Endodermal cell (in vitro differentiated cells): ENCODE data around the gene FHL1. TPM values are rescaled to one million over a fixed set of nuclear protein-coding genes. Genes with fewer than 3 reads are reported as not detected.

Experiments used
- DNase-seq: peaks from one replicate; pipeline ENCODE4 v3.0.0-alpha.2; 2017
- H3K27ac ChIP-seq: 2 replicates; pipeline ENCODE4 v1.5.1; 2013; ENCODE audit warnings: mild to moderate bottlenecking, low read depth, low read length, moderate library complexity
- H3K27me3 ChIP-seq: 2 replicates; pipeline ENCODE4 v1.6.1; 2013; ENCODE audit warnings: mild to moderate bottlenecking, low read length, moderate library complexity; ENCODE audit not compliant: insufficient read depth, control insufficient read depth, poor library complexity, severe bottlenecking
- H3K36me3 ChIP-seq: 2 replicates; pipeline ENCODE4 v1.7.0; 2013; ENCODE audit warnings: mild to moderate bottlenecking, low read length, moderate library complexity; ENCODE audit not compliant: control insufficient read depth, insufficient read depth
- H3K4me1 ChIP-seq: one replicate; pipeline ENCODE4 v1.7.0; 2013; ENCODE audit warnings: low read length; ENCODE audit not compliant: control insufficient read depth, insufficient read depth
- H3K4me3 ChIP-seq: 2 replicates; pipeline ENCODE4 v1.5.1; 2013; ENCODE audit warnings: mild to moderate bottlenecking, low read length, moderate library complexity
- H3K9ac ChIP-seq: 2 replicates; pipeline ENCODE4 v1.6.1; 2013; ENCODE audit warnings: mild to moderate bottlenecking, low read length, moderate library complexity; ENCODE audit not compliant: poor library complexity, severe bottlenecking; ENCODE audit errors: extremely low read depth
- H3K9me3 ChIP-seq: 2 replicates; pipeline ENCODE4 v1.6.1; 2013; ENCODE audit warnings: mild to moderate bottlenecking, low read length, moderate library complexity; ENCODE audit not compliant: control insufficient read depth
- H3K27ac Mint-ChIP-seq: 2 replicates; pipeline ENCODE4 v1.8.0; 2020; ENCODE audit warnings: mixed read lengths
- H3K27me3 Mint-ChIP-seq: 2 replicates; pipeline ENCODE4 v1.8.0; 2021; ENCODE audit warnings: mild to moderate bottlenecking, mixed read lengths; ENCODE audit not compliant: insufficient read depth
- H3K36me3 Mint-ChIP-seq: 2 replicates; pipeline ENCODE4 v1.8.0; 2020; ENCODE audit warnings: low read depth, mixed read lengths
- H3K4me1 Mint-ChIP-seq: 2 replicates; pipeline ENCODE4 v1.8.0; 2020; ENCODE audit warnings: mixed read lengths
- H3K4me3 Mint-ChIP-seq: 2 replicates; pipeline ENCODE4 v1.8.0; 2020; ENCODE audit warnings: mild to moderate bottlenecking, moderate library complexity, mixed read lengths
- H3K9me3 Mint-ChIP-seq: 2 replicates; pipeline ENCODE4 v1.8.0; 2020; ENCODE audit warnings: mild to moderate bottlenecking, mixed read lengths
- WGBS, 2 experiments: methylation state at CpG; one replicate each; pipeline versions ENCODE4 v1.1.5 to v1.1.7; 2013; ENCODE audit warnings: missing lambda C conversion rate in 2 of 2, mixed read lengths in 1 of 2; ENCODE audit not compliant: insufficient coverage in 1 of 2, insufficient read length in 1 of 2; 5-methylcytosine and 5-hydroxymethylcytosine counted together
- total RNA-seq, 2 donors: library from RNA; stranded (reverse); fragmentation: NEBNext Ultra II Directional in 1 of 2; extraction: Animal tissue kit (Norgen Biotek cat#: 25700) in 1 of 2; gene quantifications; 2 replicates in 1 of 2; 3 replicates in 1 of 2; pipeline ENCODE4 v1.2.1, GENCODE V29; 2021
- TF ChIP-seq, protein P1 (sequence below): fragments of 200-600 bp; sonication (generic); conservative IDR thresholded peaks from 2 replicates; pipeline ENCODE4 v1.5.0; 2021; ENCODE audit warnings: antibody characterized with exemption, mild to moderate bottlenecking

Gene FHL1
- total RNA-seq, 2 donors from 2014 or later = 3.7 to 19.3 TPM

DNA sequence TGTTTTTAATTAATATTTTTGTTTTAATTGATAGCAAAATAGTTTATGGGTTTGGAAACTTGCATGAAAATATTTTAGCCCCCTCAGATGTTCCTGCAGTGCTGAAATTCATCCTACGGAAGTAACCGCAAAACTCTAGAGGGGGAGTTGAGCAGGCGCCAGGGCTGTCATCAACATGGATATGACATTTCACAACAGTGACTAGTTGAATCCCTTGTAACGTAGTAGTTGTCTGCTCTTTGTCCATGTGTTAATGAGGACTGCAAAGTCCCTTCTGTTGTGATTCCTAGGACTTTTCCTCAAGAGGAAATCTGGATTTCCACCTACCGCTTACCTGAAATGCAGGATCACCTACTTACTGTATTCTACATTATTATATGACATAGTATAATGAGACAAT, 63.5 kb downstream of the FHL1 start:
- Mint-ChIP-seq H3K4me1 (peaks cover 7% of the 10 kb centered on the region), H3K27me3 (peaks cover 3% of the 10 kb centered on the region), H3K9me3 (peaks cover 65% of the 10 kb centered on the region), H3K36me3 (no peaks in the 10 kb centered on the region), H3K4me3 (no peak overlapping the region), H3K27ac (no peak overlapping the region)
- no peaks in the 10 kb centered on the region for H3K4me1 ChIP-seq
- no peaks in the 10 kb centered on the region for H3K27me3 ChIP-seq
- H3K4me3 ChIP-seq = no peak overlapping the region
- TF ChIP-seq, protein P1, sequence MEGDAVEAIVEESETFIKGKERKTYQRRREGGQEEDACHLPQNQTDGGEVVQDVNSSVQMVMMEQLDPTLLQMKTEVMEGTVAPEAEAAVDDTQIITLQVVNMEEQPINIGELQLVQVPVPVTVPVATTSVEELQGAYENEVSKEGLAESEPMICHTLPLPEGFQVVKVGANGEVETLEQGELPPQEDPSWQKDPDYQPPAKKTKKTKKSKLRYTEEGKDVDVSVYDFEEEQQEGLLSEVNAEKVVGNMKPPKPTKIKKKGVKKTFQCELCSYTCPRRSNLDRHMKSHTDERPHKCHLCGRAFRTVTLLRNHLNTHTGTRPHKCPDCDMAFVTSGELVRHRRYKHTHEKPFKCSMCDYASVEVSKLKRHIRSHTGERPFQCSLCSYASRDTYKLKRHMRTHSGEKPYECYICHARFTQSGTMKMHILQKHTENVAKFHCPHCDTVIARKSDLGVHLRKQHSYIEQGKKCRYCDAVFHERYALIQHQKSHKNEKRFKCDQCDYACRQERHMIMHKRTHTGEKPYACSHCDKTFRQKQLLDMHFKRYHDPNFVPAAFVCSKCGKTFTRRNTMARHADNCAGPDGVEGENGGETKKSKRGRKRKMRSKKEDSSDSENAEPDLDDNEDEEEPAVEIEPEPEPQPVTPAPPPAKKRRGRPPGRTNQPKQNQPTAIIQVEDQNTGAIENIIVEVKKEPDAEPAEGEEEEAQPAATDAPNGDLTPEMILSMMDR = no peak
- H3K27ac ChIP-seq = no peak overlapping the region
- H3K9ac ChIP-seq = no peak overlapping the region
- no peaks in the 10 kb centered on the region for H3K36me3 ChIP-seq
- H3K9me3 ChIP-seq = no peaks in the 10 kb centered on the region
- 76% methylated on average over 4 of the region's 5 CpGs; no CpG with 5 or more reads in 1 of the 2 experiments for WGBS, 2 experiments
- no peak for DNase-seq

DNA sequence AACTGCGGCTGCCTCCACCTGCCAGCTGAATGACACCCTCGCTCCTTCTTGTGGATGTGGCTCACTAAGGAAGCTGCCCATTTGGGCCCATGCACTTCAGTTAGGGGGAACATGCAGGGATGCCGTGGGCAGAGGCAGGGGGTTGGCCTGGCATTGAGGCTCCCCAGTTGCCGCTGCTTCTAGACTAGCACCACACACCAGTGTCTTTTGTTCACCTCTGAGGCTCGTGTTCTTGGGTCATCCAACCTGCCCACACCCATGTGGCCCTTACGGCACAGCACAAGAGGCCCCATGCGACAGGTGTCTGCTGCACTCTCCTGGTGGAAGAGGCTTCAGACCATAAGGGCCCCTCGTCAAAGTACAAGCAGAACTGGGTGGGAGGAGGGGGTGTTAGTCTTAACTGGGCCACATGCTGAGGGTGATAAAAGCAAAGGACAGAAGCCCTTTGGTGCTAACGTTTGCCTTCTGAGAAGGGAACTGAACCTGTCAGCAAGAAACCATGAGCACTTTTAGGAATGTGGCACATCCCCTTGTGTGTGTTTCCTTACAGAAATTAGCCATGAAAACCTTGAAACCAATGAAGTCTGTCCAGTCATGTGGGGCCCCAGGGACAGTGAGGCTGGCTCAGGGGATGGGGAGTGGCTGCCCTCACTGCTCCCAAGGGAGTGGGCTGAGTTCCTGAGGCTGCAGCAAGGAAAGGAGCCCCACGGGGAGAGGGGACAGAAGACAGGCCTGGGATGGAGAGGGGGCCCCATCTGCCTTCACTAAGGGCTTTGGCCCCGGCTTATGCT, 64.6 kb downstream of the FHL1 start:
- 71 to 72% methylated on average over 2 to 11 of the region's 11 CpGs for WGBS, 2 experiments
- no peak overlapping the region for H3K27ac Mint-ChIP-seq
- peaks cover 5% of the 10 kb centered on the region for H3K4me1 Mint-ChIP-seq
- TF ChIP-seq, protein P1 = no peak
- Histone ChIP-seq H3K27me3 (no peaks in the 10 kb centered on the region), H3K4me1 (no peaks in the 10 kb centered on the region), H3K36me3 (no peaks in the 10 kb centered on the region), H3K4me3 (no peak overlapping the region), H3K9me3 (no peaks in the 10 kb centered on the region), H3K27ac (no peak overlapping the region), H3K9ac (no peak overlapping the region)
- H3K27me3 Mint-ChIP-seq = peaks cover 2% of the 10 kb centered on the region
- H3K36me3 Mint-ChIP-seq = no peaks in the 10 kb centered on the region
- DNase-seq = peak; percentile 73
- H3K9me3 Mint-ChIP-seq = peaks cover 58% of the 10 kb centered on the region
- H3K4me3 Mint-ChIP-seq = no peak overlapping the region

DNA sequence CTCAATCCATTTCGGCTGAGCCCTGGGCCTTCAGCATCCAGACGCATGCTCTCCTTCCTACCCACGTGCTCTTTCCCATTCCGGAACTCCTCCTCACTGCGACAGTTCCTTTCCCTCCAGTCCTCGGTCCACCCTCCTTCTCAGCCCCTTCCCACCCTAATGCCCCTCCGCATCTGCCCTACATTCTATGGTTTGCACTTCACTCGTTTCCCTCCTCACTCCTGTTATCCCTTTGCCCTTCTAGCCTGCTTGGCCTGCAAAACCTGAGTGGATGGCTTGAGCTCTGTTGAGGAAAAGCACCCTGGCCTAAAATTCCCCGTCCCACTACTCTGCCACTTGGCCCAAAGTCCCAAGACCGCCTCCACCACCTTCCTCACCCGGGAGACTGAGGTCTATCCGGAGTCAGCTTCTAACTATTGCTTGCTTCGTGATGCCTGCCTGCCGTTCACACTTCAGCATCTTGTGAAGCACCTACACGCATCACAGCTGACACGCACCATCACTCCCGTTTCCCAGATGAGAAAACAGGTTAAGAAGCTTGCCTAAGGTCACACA, 65.3 kb downstream of the FHL1 start:
- no peak overlapping the region for H3K4me3 Mint-ChIP-seq
- no peak overlapping the region for H3K27ac ChIP-seq
- no peaks in the 10 kb centered on the region for H3K36me3 Mint-ChIP-seq
- no peak for DNase-seq
- no peaks in the 10 kb centered on the region for H3K36me3 ChIP-seq
- H3K27ac Mint-ChIP-seq = no peak overlapping the region
- H3K4me1 Mint-ChIP-seq = peaks cover 5% of the 10 kb centered on the region
- peaks cover 2% of the 10 kb centered on the region for H3K27me3 Mint-ChIP-seq
- H3K4me1 ChIP-seq = no peaks in the 10 kb centered on the region
- TF ChIP-seq, protein P1 = no peak
- H3K9me3 Mint-ChIP-seq = peaks cover 56% of the 10 kb centered on the region
- no peaks in the 10 kb centered on the region for H3K9me3 ChIP-seq
- WGBS, 2 experiments = 92 to 93% methylated on average over 7 to 17 of the region's 17 CpGs
- no peak overlapping the region for H3K4me3 ChIP-seq
- H3K27me3 ChIP-seq = no peaks in the 10 kb centered on the region
- no peak overlapping the region for H3K9ac ChIP-seq
